HEK293 (cell line): ENCODE results near the gene SLAMF6.

Experiments used
- CTCF ChIA-PET: fragments of 350-600 bp; formaldehyde crosslinking; extraction: SDS; loops from one replicate; lab custom pipeline; 2021; ENCODE audit warnings: antibody characterized with exemption; lab: Yijun Ruan, JAX
- POLR2A ChIA-PET: fragments of 300-600 bp; formaldehyde crosslinking; extraction: SDS; loops from one replicate; lab custom pipeline; 2020; ENCODE audit warnings: antibody characterized with exemption, inconsistent platforms; lab: Yijun Ruan, JAX
- H3K27ac ChIP-seq: fragments of 200-500 bp; sonication (Bioruptor generic); 2 replicates; pipeline ENCODE4 v1.5.1; 2014; ENCODE audit warnings: low read depth, low read length, control low read depth, inconsistent platforms; ENCODE audit errors: extremely low read depth
- H3K36me3 ChIP-seq, 2 experiments: fragments of 200-500 bp in 1 of 2; sonication (Bioruptor generic) in 1 of 2; 1 replicate in 1 of 2; 2 replicates in 1 of 2; pipeline ENCODE4 v1.5.1; 2014 to 2017; ENCODE audit warnings: inconsistent platforms in 2 of 2, low read length in 2 of 2; ENCODE audit not compliant: control insufficient read depth in 2 of 2, insufficient read depth in 1 of 2
- H3K4me1 ChIP-seq: fragments of 200-500 bp; sonication (Bioruptor generic); 2 replicates; pipeline ENCODE4 v1.5.1; 2014; ENCODE audit warnings: mild to moderate bottlenecking, low read length, inconsistent platforms; ENCODE audit not compliant: control insufficient read depth, insufficient read depth
- H3K4me3 ChIP-seq: 2 replicates; pipeline ENCODE4 v1.5.1; 2011; ENCODE audit warnings: low read depth, mild to moderate bottlenecking, control low read depth, low read length, moderate library complexity
- H3K9me3 ChIP-seq: fragments of 200-500 bp; sonication (Bioruptor generic); 2 replicates; pipeline ENCODE4 v1.5.1; 2014; ENCODE audit warnings: low read depth, low read length, inconsistent platforms; ENCODE audit not compliant: control insufficient read depth, insufficient read depth
- GFI1B ChIP-seq: fragments of 450-650 bp; formaldehyde crosslinking; IDR thresholded peaks from 2 replicates; pipeline ENCODE4 v1.5.1; 2016; ENCODE audit warnings: missing biosample characterization, missing genetic modification characterization
- SP7 ChIP-seq: fragments of 450-650 bp; formaldehyde crosslinking; IDR thresholded peaks from 2 replicates; pipeline ENCODE4 v1.5.1; 2016; ENCODE audit warnings: missing biosample characterization, missing genetic modification characterization
- ZNF140 ChIP-seq: fragments of 450-650 bp; formaldehyde crosslinking; IDR thresholded peaks from 2 replicates; pipeline ENCODE4 v1.5.1; 2016; ENCODE audit warnings: missing biosample characterization, missing genetic modification characterization
- ZNF16 ChIP-seq: fragments of 450-650 bp; formaldehyde crosslinking; IDR thresholded peaks from 2 replicates; pipeline ENCODE4 v1.5.1; 2016; ENCODE audit warnings: low read depth, missing biosample characterization, missing genetic modification characterization
- ZNF23 ChIP-seq: fragments of 450-650 bp; formaldehyde crosslinking; IDR thresholded peaks from 2 replicates; pipeline ENCODE4 v1.5.1; 2016; ENCODE audit warnings: missing biosample characterization, missing genetic modification characterization, borderline replicate concordance
- ZNF292 ChIP-seq: fragments of 450-650 bp; formaldehyde crosslinking; IDR thresholded peaks from 2 replicates; pipeline ENCODE4 v1.5.1; 2016; ENCODE audit warnings: low read depth, missing biosample characterization, missing genetic modification characterization, borderline replicate concordance
- ZNF350 ChIP-seq: fragments of 450-650 bp; formaldehyde crosslinking; IDR thresholded peaks from 2 replicates; pipeline ENCODE4 v1.5.0; 2017; ENCODE audit warnings: missing biosample characterization, mild to moderate bottlenecking, missing genetic modification characterization
- ZNF423 ChIP-seq: fragments of 450-650 bp; formaldehyde crosslinking; IDR thresholded peaks from 2 replicates; pipeline ENCODE4 v1.5.1; 2016; ENCODE audit warnings: missing biosample characterization, missing genetic modification characterization
- ZNF48 ChIP-seq: fragments of 450-650 bp; formaldehyde crosslinking; IDR thresholded peaks from 2 replicates; pipeline ENCODE4 v1.5.1; 2016; ENCODE audit warnings: missing biosample characterization, missing genetic modification characterization
- ZNF660 ChIP-seq: fragments of 450-650 bp; IDR thresholded peaks from 2 replicates; pipeline ENCODE4 v1.5.1; 2018; ENCODE audit warnings: missing biosample characterization, mild to moderate bottlenecking, missing genetic modification characterization
- ZNF747 ChIP-seq: fragments of 450-650 bp; formaldehyde crosslinking; IDR thresholded peaks from 2 replicates; pipeline ENCODE4 v1.5.1; 2016; ENCODE audit warnings: missing biosample characterization, missing genetic modification characterization
- ZNF776 ChIP-seq: fragments of 450-650 bp; formaldehyde crosslinking; IDR thresholded peaks from 2 replicates; pipeline ENCODE4 v1.5.0; 2017; ENCODE audit warnings: missing biosample characterization, missing genetic modification characterization, borderline replicate concordance
- ZNF785 ChIP-seq: fragments of 450-650 bp; formaldehyde crosslinking; IDR thresholded peaks from 2 replicates; pipeline ENCODE4 v1.5.1; 2016; ENCODE audit warnings: missing biosample characterization, missing genetic modification characterization
- ZXDB ChIP-seq: fragments of 450-650 bp; formaldehyde crosslinking; IDR thresholded peaks from 2 replicates; pipeline ENCODE4 v1.5.1; 2016; ENCODE audit warnings: missing biosample characterization, missing genetic modification characterization
- TF ChIP-seq, protein P1 (sequence below): fragments of 450-650 bp; formaldehyde crosslinking; IDR thresholded peaks from 2 replicates; pipeline ENCODE4 v1.5.1; 2016; ENCODE audit warnings: missing biosample characterization, missing genetic modification characterization
- TF ChIP-seq, protein P2 (sequence below): fragments of 450-650 bp; formaldehyde crosslinking; IDR thresholded peaks from 2 replicates; pipeline ENCODE4 v1.5.1; 2016; ENCODE audit warnings: missing biosample characterization, missing genetic modification characterization
- TF ChIP-seq, protein P3 (sequence below): fragments of 450-650 bp; formaldehyde crosslinking; IDR thresholded peaks from 2 replicates; pipeline ENCODE4 v1.5.1; 2016; ENCODE audit warnings: missing biosample characterization, missing genetic modification characterization

Gene SLAMF6

DNA sequence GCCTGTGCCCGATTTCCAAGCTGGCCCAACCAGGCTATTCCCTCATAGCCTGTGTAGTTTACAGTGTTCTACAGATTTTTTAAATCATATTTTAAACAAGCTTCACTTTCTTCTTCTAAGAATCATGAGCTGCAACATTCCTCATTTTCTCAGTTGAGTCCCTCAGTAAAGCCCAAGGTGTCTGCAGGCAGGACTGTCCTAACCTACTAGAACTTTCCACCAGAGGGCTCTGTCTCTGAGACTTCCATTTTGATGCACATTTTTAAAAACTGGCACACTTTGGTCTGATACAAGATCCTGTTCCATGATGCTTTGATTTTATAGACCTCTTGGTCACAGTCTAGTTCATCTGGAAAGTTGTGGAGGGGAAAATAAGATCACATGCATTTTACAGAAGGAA, 21.6 kb upstream of the SLAMF6 start:
- POLR2A ChIA-PET, result no interaction called here
- CTCF ChIA-PET, result interaction anchor here (0.6 to 2.1 kb wide), 8 partner anchors 9 to 67 kb away, joined by 3 to 12 read pairs (median 3); no protein-coding TSS in a partner anchor
- H3K9me3 ChIP-seq, result no peaks in the 10 kb centered on the region
- H3K36me3 ChIP-seq, result no peaks in the 10 kb centered on the region
- H3K27ac ChIP-seq, result no peak overlapping the region
- no peak overlapping the region for H3K4me3 ChIP-seq
- TF ChIP-seq, protein P1, sequence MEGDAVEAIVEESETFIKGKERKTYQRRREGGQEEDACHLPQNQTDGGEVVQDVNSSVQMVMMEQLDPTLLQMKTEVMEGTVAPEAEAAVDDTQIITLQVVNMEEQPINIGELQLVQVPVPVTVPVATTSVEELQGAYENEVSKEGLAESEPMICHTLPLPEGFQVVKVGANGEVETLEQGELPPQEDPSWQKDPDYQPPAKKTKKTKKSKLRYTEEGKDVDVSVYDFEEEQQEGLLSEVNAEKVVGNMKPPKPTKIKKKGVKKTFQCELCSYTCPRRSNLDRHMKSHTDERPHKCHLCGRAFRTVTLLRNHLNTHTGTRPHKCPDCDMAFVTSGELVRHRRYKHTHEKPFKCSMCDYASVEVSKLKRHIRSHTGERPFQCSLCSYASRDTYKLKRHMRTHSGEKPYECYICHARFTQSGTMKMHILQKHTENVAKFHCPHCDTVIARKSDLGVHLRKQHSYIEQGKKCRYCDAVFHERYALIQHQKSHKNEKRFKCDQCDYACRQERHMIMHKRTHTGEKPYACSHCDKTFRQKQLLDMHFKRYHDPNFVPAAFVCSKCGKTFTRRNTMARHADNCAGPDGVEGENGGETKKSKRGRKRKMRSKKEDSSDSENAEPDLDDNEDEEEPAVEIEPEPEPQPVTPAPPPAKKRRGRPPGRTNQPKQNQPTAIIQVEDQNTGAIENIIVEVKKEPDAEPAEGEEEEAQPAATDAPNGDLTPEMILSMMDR (tag by site-specific recombination), result 0 out of 2 replicates have a peak, but pooled peaks have one; percentile 23
- TF ChIP-seq, protein P2, sequence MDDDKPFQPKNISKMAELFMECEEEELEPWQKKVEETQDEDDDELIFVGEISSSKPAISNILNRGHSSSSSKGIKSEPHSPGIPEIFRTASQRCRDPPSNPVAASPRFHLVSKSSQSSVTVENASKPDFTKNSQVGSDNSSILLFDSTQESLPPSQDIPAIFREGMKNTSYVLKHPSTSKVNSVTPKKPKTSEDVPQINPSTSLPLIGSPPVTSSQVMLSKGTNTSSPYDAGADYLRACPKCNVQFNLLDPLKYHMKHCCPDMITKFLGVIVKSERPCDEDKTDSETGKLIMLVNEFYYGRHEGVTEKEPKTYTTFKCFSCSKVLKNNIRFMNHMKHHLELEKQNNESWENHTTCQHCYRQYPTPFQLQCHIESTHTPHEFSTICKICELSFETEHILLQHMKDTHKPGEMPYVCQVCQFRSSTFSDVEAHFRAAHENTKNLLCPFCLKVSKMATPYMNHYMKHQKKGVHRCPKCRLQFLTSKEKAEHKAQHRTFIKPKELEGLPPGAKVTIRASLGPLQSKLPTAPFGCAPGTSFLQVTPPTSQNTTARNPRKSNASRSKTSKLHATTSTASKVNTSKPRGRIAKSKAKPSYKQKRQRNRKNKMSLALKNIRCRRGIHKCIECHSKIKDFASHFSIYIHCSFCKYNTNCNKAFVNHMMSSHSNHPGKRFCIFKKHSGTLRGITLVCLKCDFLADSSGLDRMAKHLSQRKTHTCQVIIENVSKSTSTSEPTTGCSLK (tag by site-specific recombination), result no peak
- H3K4me1 ChIP-seq, result no peaks in the 10 kb centered on the region

DNA sequence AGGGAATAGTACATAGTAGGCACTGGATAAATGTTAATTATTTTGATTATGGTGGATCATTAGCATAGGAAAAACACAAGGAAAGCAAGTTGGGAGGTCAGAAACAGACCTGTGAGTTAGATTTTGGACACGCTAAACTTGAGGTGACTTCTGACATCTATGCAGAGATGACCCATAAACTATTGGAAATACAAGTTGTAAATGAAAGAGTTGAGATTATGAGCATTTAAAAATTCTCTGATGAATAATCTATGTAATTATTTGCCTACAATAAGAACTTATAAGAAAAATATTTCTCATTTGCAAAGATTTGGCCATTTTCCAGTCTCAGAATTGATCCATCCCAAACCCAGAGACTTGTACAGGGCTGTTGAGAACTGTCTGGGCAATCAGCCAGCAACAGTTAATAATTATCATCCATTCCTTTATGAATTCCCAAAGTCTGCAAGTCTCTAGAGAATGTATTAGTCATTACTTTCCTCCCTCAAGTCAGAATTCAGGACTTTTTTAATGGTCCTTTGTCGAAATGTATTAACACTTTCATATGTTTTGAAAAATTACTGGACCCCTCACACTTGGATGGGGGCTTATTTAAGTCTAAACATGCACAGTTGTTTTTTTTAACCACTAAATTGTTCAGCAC, 19.4 kb upstream of the SLAMF6 start:
- ChIA-PET POLR2A (no interaction called here), CTCF (no interaction called here)
- Histone ChIP-seq H3K4me1 (no peaks in the 10 kb centered on the region), H3K27ac (no peak overlapping the region), H3K4me3 (no peak overlapping the region), H3K36me3 (no peaks in the 10 kb centered on the region), H3K9me3 (no peaks in the 10 kb centered on the region)
- TF ChIP-seq ZNF48 (tag by site-specific recombination), result no peak

DNA sequence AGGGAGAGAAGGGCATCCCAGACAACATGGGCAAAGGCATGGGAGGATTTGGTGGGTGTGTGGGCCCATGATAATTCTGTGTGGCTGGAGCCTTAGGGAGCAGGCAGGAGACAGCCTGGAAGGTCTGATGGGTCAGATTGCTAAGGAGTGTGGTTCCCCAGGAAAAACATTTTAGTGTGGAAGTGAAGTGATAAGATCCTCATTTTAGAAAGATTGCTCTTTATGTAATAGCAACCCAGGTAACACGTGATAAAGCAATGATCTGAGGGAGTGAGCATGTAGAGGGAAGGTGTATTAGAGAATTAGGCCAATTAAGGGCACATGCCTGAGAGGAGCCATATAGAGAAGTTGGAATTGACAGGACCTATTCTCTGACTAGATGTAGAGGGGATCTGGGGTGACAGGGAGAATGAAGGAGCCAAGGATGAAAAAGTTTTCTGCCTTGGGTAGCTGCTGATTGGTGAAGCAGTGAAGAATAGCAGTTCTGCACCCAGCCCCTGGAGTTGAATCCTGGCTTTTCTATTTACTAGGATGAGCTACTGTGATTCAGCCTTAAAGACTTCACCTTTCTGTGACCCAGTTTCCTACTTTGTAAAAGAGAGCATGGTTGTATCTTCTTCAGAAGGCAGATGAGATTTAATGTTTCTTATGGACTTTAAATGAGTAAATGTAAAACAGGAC, 18.7 kb upstream of the SLAMF6 start:
- TF ChIP-seq ZXDB (tag by site-specific recombination) (no peak), SP7 (tag by site-specific recombination) (no peak), ZNF292 (tag by site-specific recombination) (no peak), GFI1B (tag by site-specific recombination) (no peak)
- no peaks in the 10 kb centered on the region for H3K4me1 ChIP-seq
- ChIA-PET CTCF (no interaction called here), POLR2A (no interaction called here)
- no peaks in the 10 kb centered on the region for H3K9me3 ChIP-seq
- H3K36me3 ChIP-seq, result no peaks in the 10 kb centered on the region
- H3K4me3 ChIP-seq, result no peak overlapping the region
- H3K27ac ChIP-seq, result no peak overlapping the region

DNA sequence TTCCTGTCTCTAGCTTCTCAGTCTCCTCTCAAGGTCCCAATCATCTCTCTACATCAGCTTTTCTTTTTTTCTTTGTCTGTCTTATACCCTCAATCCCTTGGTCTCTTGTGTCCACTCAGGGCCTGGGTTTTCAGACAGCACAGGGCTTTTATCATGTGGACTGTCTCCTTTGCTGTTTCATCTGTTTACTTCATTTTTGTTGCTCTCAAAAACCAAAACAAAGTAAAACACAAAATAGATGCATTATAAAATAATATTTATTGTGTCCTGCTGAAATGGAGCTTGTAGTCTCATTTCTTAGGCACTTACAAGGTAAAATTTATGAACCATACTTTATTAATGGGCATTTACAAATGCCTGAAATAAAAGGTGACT, 17.8 kb upstream of the SLAMF6 start:
- POLR2A ChIA-PET, result no interaction called here
- Histone ChIP-seq H3K4me1 (no peaks in the 10 kb centered on the region), H3K27ac (no peak overlapping the region), H3K36me3 (no peaks in the 10 kb centered on the region), H3K4me3 (no peak overlapping the region), H3K9me3 (no peaks in the 10 kb centered on the region)
- TF ChIP-seq ZNF140 (tag by site-specific recombination) (no peak), ZNF16 (no peak), ZNF23 (no peak), ZNF660 (tag by site-specific recombination) (no peak), ZNF776 (tag by site-specific recombination) (no peak), ZNF747 (tag by site-specific recombination) (no peak), ZNF423 (tag by site-specific recombination) (no peak), ZNF350 (no peak), ZNF785 (no peak)
- TF ChIP-seq, protein P3, sequence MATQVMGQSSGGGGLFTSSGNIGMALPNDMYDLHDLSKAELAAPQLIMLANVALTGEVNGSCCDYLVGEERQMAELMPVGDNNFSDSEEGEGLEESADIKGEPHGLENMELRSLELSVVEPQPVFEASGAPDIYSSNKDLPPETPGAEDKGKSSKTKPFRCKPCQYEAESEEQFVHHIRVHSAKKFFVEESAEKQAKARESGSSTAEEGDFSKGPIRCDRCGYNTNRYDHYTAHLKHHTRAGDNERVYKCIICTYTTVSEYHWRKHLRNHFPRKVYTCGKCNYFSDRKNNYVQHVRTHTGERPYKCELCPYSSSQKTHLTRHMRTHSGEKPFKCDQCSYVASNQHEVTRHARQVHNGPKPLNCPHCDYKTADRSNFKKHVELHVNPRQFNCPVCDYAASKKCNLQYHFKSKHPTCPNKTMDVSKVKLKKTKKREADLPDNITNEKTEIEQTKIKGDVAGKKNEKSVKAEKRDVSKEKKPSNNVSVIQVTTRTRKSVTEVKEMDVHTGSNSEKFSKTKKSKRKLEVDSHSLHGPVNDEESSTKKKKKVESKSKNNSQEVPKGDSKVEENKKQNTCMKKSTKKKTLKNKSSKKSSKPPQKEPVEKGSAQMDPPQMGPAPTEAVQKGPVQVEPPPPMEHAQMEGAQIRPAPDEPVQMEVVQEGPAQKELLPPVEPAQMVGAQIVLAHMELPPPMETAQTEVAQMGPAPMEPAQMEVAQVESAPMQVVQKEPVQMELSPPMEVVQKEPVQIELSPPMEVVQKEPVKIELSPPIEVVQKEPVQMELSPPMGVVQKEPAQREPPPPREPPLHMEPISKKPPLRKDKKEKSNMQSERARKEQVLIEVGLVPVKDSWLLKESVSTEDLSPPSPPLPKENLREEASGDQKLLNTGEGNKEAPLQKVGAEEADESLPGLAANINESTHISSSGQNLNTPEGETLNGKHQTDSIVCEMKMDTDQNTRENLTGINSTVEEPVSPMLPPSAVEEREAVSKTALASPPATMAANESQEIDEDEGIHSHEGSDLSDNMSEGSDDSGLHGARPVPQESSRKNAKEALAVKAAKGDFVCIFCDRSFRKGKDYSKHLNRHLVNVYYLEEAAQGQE, result no peak
- CTCF ChIA-PET, result interaction anchor here (0.5 to 1.3 kb wide), 3 partner anchors 8 to 70 kb away, joined by 3 to 4 read pairs (median 3); no protein-coding TSS in a partner anchor
